GM23338 (cell line): ENCODE data around the gene GET3. TPM values are rescaled to one million over a fixed set of nuclear protein-coding genes. Genes with fewer than 3 reads are reported as not detected.

ENCODE experiments used
- ATAC-seq: fragments of 200-7000 bp; cut with Tn5 transposase; 3 replicates; pipeline ENCODE4 v1.9.1; 2020
- DNase-seq: peaks from one replicate; pipeline ENCODE4 v3.0.0-alpha.2; 2015; ENCODE audit warnings: low spot score
- H2AFZ ChIP-seq: fragments of 200-600 bp; sonication (generic); 2 replicates; pipeline ENCODE4 v1.8.0; 2016; ENCODE audit warnings: antibody characterized with exemption, mild to moderate bottlenecking, moderate library complexity
- H3F3A ChIP-seq: fragments of 200-600 bp; sonication (generic); replicated peaks from 2 replicates; pipeline ENCODE4 v1.8.0; 2017; ENCODE audit warnings: antibody characterized with exemption, mixed run types, low read depth
- H3K27ac ChIP-seq: fragments of 200-600 bp; sonication (generic); 2 replicates; pipeline ENCODE4 v1.6.1; 2016; ENCODE audit warnings: low read depth
- H3K27me3 ChIP-seq: fragments of 200-600 bp; sonication (generic); 2 replicates; pipeline ENCODE4 v1.8.0; 2016; ENCODE audit warnings: mild to moderate bottlenecking, mixed run types, moderate library complexity; ENCODE audit not compliant: insufficient read depth
- H3K36me3 ChIP-seq: fragments of 200-600 bp; sonication (generic); 2 replicates; pipeline ENCODE4 v1.8.0; 2016; ENCODE audit warnings: mild to moderate bottlenecking; ENCODE audit not compliant: insufficient read depth
- H3K4me1 ChIP-seq: fragments of 200-600 bp; sonication (generic); 2 replicates; pipeline ENCODE4 v1.8.0; 2016; ENCODE audit warnings: mild to moderate bottlenecking, moderate library complexity; ENCODE audit not compliant: insufficient read depth
- H3K4me2 ChIP-seq: fragments of 200-600 bp; sonication (generic); 2 replicates; pipeline ENCODE4 v1.7.1; 2017; ENCODE audit warnings: mixed run types
- H3K4me3 ChIP-seq: fragments of 200-600 bp; sonication (generic); 2 replicates; pipeline ENCODE4 v1.6.1; 2016; ENCODE audit warnings: mixed run types
- H3K79me2 ChIP-seq: fragments of 200-600 bp; sonication (generic); replicated peaks from 2 replicates; pipeline ENCODE4 v1.8.0; 2017; ENCODE audit warnings: mild to moderate bottlenecking; ENCODE audit not compliant: insufficient read depth
- H3K9me2 ChIP-seq: fragments of 200-600 bp; sonication (generic); 2 replicates; pipeline ENCODE4 v1.8.0; 2017; ENCODE audit not compliant: insufficient read depth
- H4K20me1 ChIP-seq: fragments of 200-600 bp; sonication (generic); replicated peaks from 2 replicates; pipeline ENCODE4 v1.8.0; 2017; ENCODE audit warnings: mild to moderate bottlenecking; ENCODE audit not compliant: insufficient read depth
- H3K27ac Mint-ChIP-seq: 2 replicates; pipeline ENCODE4 v1.8.0; 2020; ENCODE audit warnings: inconsistent platforms, mild to moderate bottlenecking, moderate library complexity, mixed read lengths
- H3K27me3 Mint-ChIP-seq: 3 replicates; pipeline ENCODE4 v1.8.0; 2022; ENCODE audit warnings: low read depth, mild to moderate bottlenecking, moderate library complexity, mixed read lengths, inconsistent platforms; ENCODE audit not compliant: insufficient read depth, poor library complexity
- H3K36me3 Mint-ChIP-seq: 3 replicates; pipeline ENCODE4 v1.8.0; 2021; ENCODE audit warnings: low read depth, mild to moderate bottlenecking, inconsistent platforms, moderate library complexity, mixed read lengths
- H3K4me1 Mint-ChIP-seq: 3 replicates; pipeline ENCODE4 v1.8.0; 2020; ENCODE audit warnings: mild to moderate bottlenecking, inconsistent platforms, mixed read lengths
- H3K4me3 Mint-ChIP-seq: 3 replicates; pipeline ENCODE4 v1.8.0; 2021; ENCODE audit warnings: moderate library complexity, mild to moderate bottlenecking, inconsistent platforms, mixed read lengths
- H3K9me3 Mint-ChIP-seq: 3 replicates; pipeline ENCODE4 v1.8.0; 2020; ENCODE audit warnings: moderate library complexity, mild to moderate bottlenecking, inconsistent platforms, mixed read lengths
- CREB1 ChIP-seq: fragments of 250-450 bp; sonication (Bioruptor Pico); IDR thresholded peaks from 2 replicates; pipeline ENCODE4 v1.5.0; 2020; ENCODE audit warnings: low read depth, mild to moderate bottlenecking, moderate library complexity
- EZH2phosphoT487 ChIP-seq: fragments of 200-600 bp; sonication (generic); IDR thresholded peaks from one replicate; pipeline ENCODE4 v1.8.1; 2018; ENCODE audit warnings: antibody characterized with exemption; ENCODE audit not compliant: unreplicated experiment
- JUNB ChIP-seq: IDR thresholded peaks from one replicate; pipeline ENCODE4 v1.6.1; 2016; ENCODE audit warnings: antibody characterized with exemption; ENCODE audit not compliant: unreplicated experiment
- POLR2AphosphoS5 ChIP-seq: IDR thresholded peaks from 2 replicates; pipeline ENCODE4 v1.6.1; 2016; ENCODE audit warnings: antibody characterized with exemption, low read depth
- ZNF331 ChIP-seq: fragments of 250-450 bp; sonication (Bioruptor Pico); IDR thresholded peaks from 2 replicates; pipeline ENCODE4 v1.5.0; 2020; ENCODE audit warnings: low read depth, mild to moderate bottlenecking, moderate library complexity
- polyA plus RNA-seq: library from polyadenylated mRNA; unstranded; fragments of >200 nt; fragmentation: Nextera tagmentation; extraction: Ambion mirVana; gene quantifications from 2 replicates; pipeline ENCODE4 v1.2.1, GENCODE V29; 2016
- total RNA-seq: library from RNA; depleted of rRNA; stranded (reverse); fragments of >200 nt; shearing (Covaris generic); gene quantifications from 2 replicates; pipeline ENCODE4 v1.2.3, GENCODE V29; 2014
- TF ChIP-seq, protein P1 (sequence below): fragments of 250-450 bp; sonication (Bioruptor Pico); IDR thresholded peaks from 2 replicates; pipeline ENCODE4 v1.5.0; 2020; ENCODE audit warnings: mild to moderate bottlenecking, moderate library complexity
- TF ChIP-seq, protein P2 (sequence below): IDR thresholded peaks from 2 replicates; pipeline ENCODE4 v1.6.1; 2016; ENCODE audit warnings: antibody characterized with exemption

Gene GET3
- total and polyA plus RNA-seq, 2 experiments from 2014 or later, result 90.4 to 109 TPM

DNA sequence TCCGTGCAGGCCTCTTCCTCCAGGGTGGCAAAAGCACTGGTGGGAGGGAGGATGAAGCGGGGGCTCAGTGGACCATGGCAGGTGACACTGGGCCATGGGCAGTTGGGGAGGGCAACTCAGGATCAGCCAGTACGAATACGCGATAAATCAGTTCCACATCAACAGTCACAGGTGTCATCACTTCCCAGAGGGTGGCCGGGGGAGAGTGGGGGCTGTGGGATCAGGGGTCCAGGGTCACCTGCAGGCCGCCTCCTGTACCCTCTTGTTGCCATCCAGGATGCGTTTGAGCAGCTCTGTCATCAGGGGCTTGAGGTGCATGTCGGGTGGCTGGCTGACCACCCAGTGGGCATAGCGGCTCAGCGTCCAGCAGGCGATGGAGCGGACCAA, 31.0 kb upstream of the GET3 start (continued):
- TF ChIP-seq, protein P1, sequence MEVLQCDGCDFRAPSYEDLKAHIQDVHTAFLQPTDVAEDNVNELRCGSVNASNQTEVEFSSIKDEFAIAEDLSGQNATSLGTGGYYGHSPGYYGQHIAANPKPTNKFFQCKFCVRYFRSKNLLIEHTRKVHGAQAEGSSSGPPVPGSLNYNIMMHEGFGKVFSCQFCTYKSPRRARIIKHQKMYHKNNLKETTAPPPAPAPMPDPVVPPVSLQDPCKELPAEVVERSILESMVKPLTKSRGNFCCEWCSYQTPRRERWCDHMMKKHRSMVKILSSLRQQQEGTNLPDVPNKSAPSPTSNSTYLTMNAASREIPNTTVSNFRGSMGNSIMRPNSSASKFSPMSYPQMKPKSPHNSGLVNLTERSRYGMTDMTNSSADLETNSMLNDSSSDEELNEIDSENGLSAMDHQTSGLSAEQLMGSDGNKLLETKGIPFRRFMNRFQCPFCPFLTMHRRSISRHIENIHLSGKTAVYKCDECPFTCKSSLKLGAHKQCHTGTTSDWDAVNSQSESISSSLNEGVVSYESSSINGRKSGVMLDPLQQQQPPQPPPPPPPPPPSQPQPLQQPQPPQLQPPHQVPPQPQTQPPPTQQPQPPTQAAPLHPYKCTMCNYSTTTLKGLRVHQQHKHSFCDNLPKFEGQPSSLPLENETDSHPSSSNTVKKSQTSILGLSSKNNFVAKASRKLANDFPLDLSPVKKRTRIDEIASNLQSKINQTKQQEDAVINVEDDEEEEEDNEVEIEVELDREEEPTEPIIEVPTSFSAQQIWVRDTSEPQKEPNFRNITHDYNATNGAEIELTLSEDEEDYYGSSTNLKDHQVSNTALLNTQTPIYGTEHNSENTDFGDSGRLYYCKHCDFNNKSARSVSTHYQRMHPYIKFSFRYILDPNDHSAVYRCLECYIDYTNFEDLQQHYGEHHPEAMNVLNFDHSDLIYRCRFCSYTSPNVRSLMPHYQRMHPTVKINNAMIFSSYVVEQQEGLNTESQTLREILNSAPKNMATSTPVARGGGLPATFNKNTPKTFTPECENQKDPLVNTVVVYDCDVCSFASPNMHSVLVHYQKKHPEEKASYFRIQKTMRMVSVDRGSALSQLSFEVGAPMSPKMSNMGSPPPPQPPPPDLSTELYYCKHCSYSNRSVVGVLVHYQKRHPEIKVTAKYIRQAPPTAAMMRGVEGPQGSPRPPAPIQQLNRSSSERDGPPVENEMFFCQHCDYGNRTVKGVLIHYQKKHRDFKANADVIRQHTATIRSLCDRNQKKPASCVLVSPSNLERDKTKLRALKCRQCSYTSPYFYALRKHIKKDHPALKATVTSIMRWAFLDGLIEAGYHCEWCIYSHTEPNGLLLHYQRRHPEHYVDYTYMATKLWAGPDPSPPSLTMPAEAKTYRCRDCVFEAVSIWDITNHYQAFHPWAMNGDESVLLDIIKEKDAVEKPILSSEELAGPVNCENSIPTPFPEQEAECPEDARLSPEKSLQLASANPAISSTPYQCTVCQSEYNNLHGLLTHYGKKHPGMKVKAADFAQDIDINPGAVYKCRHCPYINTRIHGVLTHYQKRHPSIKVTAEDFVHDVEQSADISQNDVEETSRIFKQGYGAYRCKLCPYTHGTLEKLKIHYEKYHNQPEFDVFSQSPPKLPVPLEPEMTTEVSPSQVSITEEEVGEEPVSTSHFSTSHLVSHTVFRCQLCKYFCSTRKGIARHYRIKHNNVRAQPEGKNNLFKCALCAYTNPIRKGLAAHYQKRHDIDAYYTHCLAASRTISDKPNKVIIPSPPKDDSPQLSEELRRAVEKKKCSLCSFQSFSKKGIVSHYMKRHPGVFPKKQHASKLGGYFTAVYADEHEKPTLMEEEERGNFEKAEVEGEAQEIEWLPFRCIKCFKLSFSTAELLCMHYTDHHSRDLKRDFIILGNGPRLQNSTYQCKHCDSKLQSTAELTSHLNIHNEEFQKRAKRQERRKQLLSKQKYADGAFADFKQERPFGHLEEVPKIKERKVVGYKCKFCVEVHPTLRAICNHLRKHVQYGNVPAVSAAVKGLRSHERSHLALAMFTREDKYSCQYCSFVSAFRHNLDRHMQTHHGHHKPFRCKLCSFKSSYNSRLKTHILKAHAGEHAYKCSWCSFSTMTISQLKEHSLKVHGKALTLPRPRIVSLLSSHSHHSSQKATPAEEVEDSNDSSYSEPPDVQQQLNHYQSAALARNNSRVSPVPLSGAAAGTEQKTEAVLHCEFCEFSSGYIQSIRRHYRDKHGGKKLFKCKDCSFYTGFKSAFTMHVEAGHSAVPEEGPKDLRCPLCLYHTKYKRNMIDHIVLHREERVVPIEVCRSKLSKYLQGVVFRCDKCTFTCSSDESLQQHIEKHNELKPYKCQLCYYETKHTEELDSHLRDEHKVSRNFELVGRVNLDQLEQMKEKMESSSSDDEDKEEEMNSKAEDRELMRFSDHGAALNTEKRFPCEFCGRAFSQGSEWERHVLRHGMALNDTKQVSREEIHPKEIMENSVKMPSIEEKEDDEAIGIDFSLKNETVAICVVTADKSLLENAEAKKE (CRISPR knock-in tag), result no peak
- no peak for TF ChIP-seq ZNF331 (CRISPR knock-in tag)
- TF ChIP-seq, protein P2, sequence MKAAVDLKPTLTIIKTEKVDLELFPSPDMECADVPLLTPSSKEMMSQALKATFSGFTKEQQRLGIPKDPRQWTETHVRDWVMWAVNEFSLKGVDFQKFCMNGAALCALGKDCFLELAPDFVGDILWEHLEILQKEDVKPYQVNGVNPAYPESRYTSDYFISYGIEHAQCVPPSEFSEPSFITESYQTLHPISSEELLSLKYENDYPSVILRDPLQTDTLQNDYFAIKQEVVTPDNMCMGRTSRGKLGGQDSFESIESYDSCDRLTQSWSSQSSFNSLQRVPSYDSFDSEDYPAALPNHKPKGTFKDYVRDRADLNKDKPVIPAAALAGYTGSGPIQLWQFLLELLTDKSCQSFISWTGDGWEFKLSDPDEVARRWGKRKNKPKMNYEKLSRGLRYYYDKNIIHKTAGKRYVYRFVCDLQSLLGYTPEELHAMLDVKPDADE, result no peak

DNA sequence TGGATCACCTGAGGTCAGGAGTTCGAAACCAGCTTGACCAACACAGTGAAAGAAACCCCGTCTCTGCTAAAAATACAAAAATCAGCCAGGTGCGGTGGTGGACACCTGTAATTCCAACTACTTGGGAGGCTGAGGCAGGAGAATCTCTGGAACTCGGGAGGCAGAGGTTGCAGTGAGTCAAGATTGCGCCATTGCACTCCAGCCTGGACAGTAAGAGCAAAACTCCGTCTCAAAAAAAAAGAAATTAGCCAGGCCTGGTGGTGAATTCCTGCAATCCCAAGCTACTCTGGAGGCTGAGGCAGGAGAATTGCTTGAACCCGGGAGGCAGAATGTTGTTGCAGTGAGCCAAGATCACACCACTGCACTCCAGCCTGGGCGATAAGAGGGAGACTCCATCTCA, 28.7 kb upstream of the GET3 start:
- H3K4me1 Mint-ChIP-seq, result peaks cover 2% of the 10 kb centered on the region; the same call in 1 of the 3 replicates
- H4K20me1 ChIP-seq, result peaks cover 24% of the 10 kb centered on the region
- H3K4me1 ChIP-seq, result no peaks in the 10 kb centered on the region
- peaks cover 57% of the 10 kb centered on the region for H3F3A ChIP-seq
- H3K27me3 ChIP-seq, result no peaks in the 10 kb centered on the region
- no peak overlapping the region for H3K4me2 ChIP-seq
- no peak overlapping the region for H3K4me3 ChIP-seq
- no peak for ATAC-seq
- H3K27ac ChIP-seq, result no peak overlapping the region
- peaks cover 67% of the 10 kb centered on the region for H3K36me3 ChIP-seq
- no peak overlapping the region for H3K27ac Mint-ChIP-seq
- no peak overlapping the region for H2AFZ ChIP-seq
- no peak overlapping the region for H3K4me3 Mint-ChIP-seq
- H3K36me3 Mint-ChIP-seq, result peaks cover 90% of the 10 kb centered on the region
- no peaks in the 10 kb centered on the region for H3K9me3 Mint-ChIP-seq
- peaks cover 2% of the 10 kb centered on the region for H3K27me3 Mint-ChIP-seq
- H3K79me2 ChIP-seq, result no peaks in the 10 kb centered on the region
- no peak for DNase-seq
- H3K9me2 ChIP-seq, result no peaks in the 10 kb centered on the region
- TF ChIP-seq CREB1 (CRISPR knock-in tag) (no peak), EZH2phosphoT487 (no peak), JUNB (no peak), ZNF331 (CRISPR knock-in tag) (no peak), POLR2AphosphoS5 (no peak)
- TF ChIP-seq, protein P1 (CRISPR knock-in tag), result no peak
- TF ChIP-seq, protein P2, result no peak
